ENCODE measurements around the gene SYDE2. TPM values are rescaled to one million over a fixed set of nuclear protein-coding genes. Genes with fewer than 3 reads are reported as not detected.

SYDE2 gene
- total RNA-seq, 1 donor from 2014 or later = 21.4 TPM

GRCh38 chr1:85229574-85230097 lies 28.8 kb upstream of the SYDE2 start:
- peak overlapping the region; percentile 88 for H3K27ac ChIP-seq (replicated peaks)
- no peaks in the 10 kb centered on the region for H3K36me3 ChIP-seq
- intact Hi-C loops (cut with micrococcal nuclease) = no loop called here
- peaks cover 24% of the 10 kb centered on the region for H3K4me1 ChIP-seq
- H3K27me3 ChIP-seq (ENCODE audit: low read depth) = no peaks in the 10 kb centered on the region
- H3K4me3 ChIP-seq = no peak overlapping the region
- TF ChIP-seq CTCF (IDR thresholded peaks at IDR 0.05; ENCODE audit: borderline replicate concordance) = no peak
- DNase-seq = no peak
- H3K9me3 ChIP-seq (replicated peaks) = no peaks in the 10 kb centered on the region

- Histone ChIP-seq H3K27ac (replicated peaks) (peak overlapping the region; percentile 88), H3K36me3 (no peaks in the 10 kb centered on the region), H3K9me3 (replicated peaks) (no peaks in the 10 kb centered on the region), H3K27me3 (ENCODE audit: low read depth) (no peaks in the 10 kb centered on the region), H3K4me3 (no peak overlapping the region), H3K4me1 (peaks cover 30% of the 10 kb centered on the region)
- TF ChIP-seq CTCF (IDR thresholded peaks at IDR 0.05; ENCODE audit: borderline replicate concordance) = no peak
- intact Hi-C loops (cut with micrococcal nuclease) = no loop called here
- DNase-seq = no peak
These were observed 28.2 kb upstream of the SYDE2 start for GRCh38 chr1:85228972-85229371.

- intact Hi-C loops (cut with micrococcal nuclease) = no loop called here
- Histone ChIP-seq H3K27me3 (ENCODE audit: low read depth) (no peaks in the 10 kb centered on the region), H3K4me3 (no peak overlapping the region), H3K4me1 (peaks cover 37% of the 10 kb centered on the region), H3K9me3 (replicated peaks) (no peaks in the 10 kb centered on the region), H3K27ac (replicated peaks) (peak overlapping the region; percentile 84), H3K36me3 (no peaks in the 10 kb centered on the region)
- no peak for TF ChIP-seq CTCF (IDR thresholded peaks at IDR 0.05; ENCODE audit: borderline replicate concordance)
- no peak for DNase-seq
These were observed 25.0 kb upstream of the SYDE2 start for GRCh38 chr1:85225624-85226380.

- Histone ChIP-seq H3K9me3 (replicated peaks) (no peaks in the 10 kb centered on the region), H3K4me3 (no peak overlapping the region), H3K27me3 (ENCODE audit: low read depth) (no peaks in the 10 kb centered on the region), H3K27ac (replicated peaks) (peak overlapping the region; percentile 84), H3K36me3 (no peaks in the 10 kb centered on the region), H3K4me1 (peaks cover 31% of the 10 kb centered on the region)
- peak; percentile 20 for DNase-seq
- intact Hi-C loops (cut with micrococcal nuclease) = no loop called here
- TF ChIP-seq CTCF (IDR thresholded peaks at IDR 0.05; ENCODE audit: borderline replicate concordance) = no peak
These were observed 24.2 kb upstream of the SYDE2 start for GRCh38 chr1:85224734-85225623.

GRCh38 chr1:85224295-85224694 lies 23.5 kb upstream of the SYDE2 start:
- intact Hi-C loops (cut with micrococcal nuclease) = no loop called here
- Histone ChIP-seq H3K4me1 (peaks cover 28% of the 10 kb centered on the region), H3K9me3 (replicated peaks) (no peaks in the 10 kb centered on the region), H3K27ac (replicated peaks) (peak overlapping the region; percentile 84), H3K36me3 (no peaks in the 10 kb centered on the region), H3K27me3 (ENCODE audit: low read depth) (no peaks in the 10 kb centered on the region), H3K4me3 (no peak overlapping the region)
- DNase-seq = no peak
- no peak for TF ChIP-seq CTCF (IDR thresholded peaks at IDR 0.05; ENCODE audit: borderline replicate concordance)
